COLO668 (cell line): ENCODE measurements around the gene DYNC2LI1.

Experiments
- DNase-seq: peaks from one replicate; lab custom pipeline; 2025; ENCODE audit not compliant: unreplicated experiment; lab: John Stamatoyannopoulos, UW

Gene DYNC2LI1

GRCh38 chr2:43842866-43843226, 69.0 kb downstream of the DYNC2LI1 start:
- no peak for DNase-seq

GRCh38 chr2:43845181-43845580, 71.3 kb downstream of the DYNC2LI1 start:
- DNase-seq: no peak

- no peak for DNase-seq
These were observed 72.4 kb downstream of the DYNC2LI1 start for GRCh38 chr2:43846140-43846793.

GRCh38 chr2:43848214-43848613, 74.4 kb downstream of the DYNC2LI1 start:
- no peak for DNase-seq

GRCh38 chr2:43851011-43851980, 77.5 kb downstream of the DYNC2LI1 start:
- no peak for DNase-seq

GRCh38 chr2:43852196-43852730, 78.4 kb downstream of the DYNC2LI1 start:
- no peak for DNase-seq

GRCh38 chr2:43853141-43854081, 79.6 kb downstream of the DYNC2LI1 start:
- no peak for DNase-seq

GRCh38 chr2:43854671-43855070, 80.8 kb downstream of the DYNC2LI1 start:
- DNase-seq: no peak

GRCh38 chr2:43855292-43855691, 81.5 kb downstream of the DYNC2LI1 start:
- DNase-seq: no peak
